ENCODE results near the gene DOLPP1. TPM values are rescaled to one million over a fixed set of nuclear protein-coding genes. Genes with fewer than 3 reads are reported as not detected.

DOLPP1 gene, protein sequence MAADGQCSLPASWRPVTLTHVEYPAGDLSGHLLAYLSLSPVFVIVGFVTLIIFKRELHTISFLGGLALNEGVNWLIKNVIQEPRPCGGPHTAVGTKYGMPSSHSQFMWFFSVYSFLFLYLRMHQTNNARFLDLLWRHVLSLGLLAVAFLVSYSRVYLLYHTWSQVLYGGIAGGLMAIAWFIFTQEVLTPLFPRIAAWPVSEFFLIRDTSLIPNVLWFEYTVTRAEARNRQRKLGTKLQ
- 20.3 and 23.6 TPM in 2 replicates for total RNA-seq

DNA sequence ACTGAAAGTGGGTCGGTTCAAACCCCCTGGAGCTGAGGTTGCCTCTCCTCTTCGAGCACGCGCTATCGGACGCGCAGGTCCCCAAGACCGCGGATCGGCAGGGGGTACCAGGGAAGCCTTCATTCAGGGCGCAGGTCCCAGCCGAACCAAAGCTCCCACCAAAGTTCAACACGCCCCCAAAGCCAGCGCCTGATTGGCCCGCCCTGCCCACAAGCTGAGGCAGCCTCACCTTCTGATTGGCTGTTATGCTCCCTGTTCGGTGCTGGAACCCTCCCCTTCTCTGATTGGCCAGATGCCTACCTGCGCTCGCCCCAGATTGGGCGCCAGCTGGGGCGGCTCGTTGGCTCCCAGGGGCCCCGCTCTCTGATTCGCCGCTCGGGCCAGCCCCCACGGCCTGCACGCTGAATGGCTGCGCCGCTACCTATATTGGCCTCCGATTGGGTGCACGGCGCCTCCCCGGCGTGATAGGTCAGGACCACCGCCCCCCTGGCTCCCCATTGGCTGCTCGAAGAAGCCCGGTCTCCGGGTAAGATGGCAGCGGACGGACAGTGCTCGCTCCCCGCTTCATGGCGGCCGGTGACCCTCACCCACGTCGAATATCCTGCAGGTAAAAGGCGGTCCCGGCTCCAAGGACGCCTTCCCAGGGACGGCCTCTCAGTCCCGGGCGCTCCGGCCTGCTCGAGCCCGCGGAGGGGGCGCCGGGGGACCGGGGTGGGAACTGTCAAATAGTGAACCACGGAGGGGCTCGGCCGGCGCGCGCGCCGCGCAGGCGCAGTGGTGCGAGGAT lies at the start of gene DOLPP1:
TSS of gene DOLPP1 (plus strand) at position 511 of the 787 bp plus-strand sequence. CDS start at position 532, 21 bp downstream.
- intact Hi-C loops (cut with micrococcal nuclease), result loop anchor here (1.0 kb wide), 3 partner anchors 30 to 546 kb away; partner anchors contain the start of genes CRAT, MIGA2 and NTMT1

DNA sequence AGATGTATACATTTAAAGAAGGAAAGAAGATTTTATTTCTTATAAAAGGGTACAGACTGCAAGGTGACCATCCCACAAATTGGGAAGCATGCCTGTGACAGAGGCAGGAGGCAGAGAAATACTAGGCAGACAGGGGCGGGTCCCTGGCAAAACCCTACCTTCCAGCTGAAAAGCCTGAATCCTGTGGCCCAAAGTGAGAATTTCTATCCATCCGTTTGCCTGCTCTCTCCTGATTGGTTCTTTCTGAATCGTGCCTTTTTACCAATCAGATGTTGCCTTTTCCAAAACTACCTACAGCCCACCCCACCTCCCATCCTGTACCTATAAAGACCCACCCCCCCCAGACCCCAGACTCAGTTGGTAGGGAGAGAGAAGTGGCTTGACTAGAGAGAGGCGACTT lies 49.4 kb upstream of the DOLPP1 start:
- intact Hi-C loops (cut with micrococcal nuclease), result loop anchor here (10.0 kb wide), 2 partner anchors 307 to 757 kb away; partner anchors contain the start of genes GOLGA2, SWI5 and ZDHHC12

DNA sequence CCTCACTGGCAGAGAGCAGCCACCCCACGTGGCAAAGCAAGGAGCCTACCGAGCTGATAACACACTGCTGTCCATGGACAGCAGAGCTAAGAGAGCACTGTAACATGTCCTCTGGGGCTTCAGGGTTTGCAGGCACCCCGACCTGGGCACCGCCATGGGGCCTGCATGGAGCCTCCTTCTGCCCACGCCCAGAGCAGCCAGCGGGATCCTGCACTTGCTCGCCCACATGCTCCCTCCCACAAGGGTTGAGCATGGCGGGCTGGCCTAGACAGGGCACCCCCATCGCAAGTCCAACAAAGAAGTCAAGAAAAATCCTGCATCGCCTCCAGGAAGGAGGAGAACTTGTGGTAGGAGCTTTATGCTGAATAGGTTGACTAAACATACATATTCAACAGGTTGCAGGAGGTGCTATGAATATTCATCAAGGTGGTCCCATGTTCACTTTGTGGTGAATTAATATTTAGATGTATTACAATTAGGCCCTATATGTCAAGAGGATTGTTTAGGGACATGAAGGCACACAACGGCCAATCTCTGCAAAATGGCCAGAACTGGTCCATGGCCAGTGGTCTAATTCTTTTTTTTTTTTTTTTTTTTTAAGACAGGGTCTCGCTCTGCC lies 48.3 kb upstream of the DOLPP1 start:
- intact Hi-C loops (cut with micrococcal nuclease), result loop anchor here (10.0 kb wide), 2 partner anchors 308 to 758 kb away; partner anchors contain the start of genes GOLGA2, SWI5 and ZDHHC12

DNA sequence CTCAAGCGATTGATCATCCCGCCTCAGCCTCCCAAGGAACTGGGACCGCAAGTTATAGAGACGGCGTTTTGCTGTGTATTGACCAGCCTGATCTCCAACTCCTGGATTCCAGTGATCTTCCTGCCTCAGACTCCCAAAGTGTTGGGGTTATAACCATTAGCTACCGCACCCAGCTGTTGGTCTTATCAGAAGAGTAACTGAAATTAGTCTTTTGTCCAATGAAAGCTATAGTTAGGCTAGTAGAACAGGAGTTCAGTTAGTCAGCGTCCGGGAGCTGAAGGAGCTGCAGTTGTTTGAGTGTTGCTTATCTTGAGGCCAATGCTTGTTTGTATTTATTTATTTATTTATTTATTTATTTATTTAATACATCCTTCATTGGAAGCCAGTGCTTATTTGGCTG lies 47.7 kb upstream of the DOLPP1 start:
- intact Hi-C loops (cut with micrococcal nuclease), result loop anchor here (10.0 kb wide), 2 partner anchors 308 to 758 kb away; partner anchors contain the start of genes GOLGA2, SWI5 and ZDHHC12

DNA sequence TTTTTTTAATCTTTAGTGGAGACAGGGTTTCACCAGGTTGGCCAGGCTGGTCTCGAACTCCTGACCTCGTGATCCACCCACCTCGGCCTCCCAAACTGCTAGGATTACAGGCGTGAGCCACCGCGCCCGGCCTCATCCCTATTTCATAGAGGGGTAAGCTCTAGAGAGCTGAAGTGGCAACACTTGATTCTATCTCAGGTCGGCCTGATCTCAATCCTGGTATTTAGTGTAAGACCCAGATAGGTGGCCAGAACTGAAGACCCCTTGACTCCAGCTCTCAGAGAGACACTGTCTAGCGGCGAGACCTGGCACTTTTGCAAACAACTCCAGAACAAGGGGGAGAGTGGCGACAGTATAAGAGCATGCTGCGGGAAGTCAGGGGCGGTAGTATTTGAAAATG lies 45.1 kb upstream of the DOLPP1 start:
- intact Hi-C loops (cut with micrococcal nuclease), result loop anchor here (1.0 to 10.0 kb wide), 8 partner anchors 8 to 761 kb away; partner anchors contain the start of genes CRAT, DOLK, DOLPP1 and GOLGA2

DNA sequence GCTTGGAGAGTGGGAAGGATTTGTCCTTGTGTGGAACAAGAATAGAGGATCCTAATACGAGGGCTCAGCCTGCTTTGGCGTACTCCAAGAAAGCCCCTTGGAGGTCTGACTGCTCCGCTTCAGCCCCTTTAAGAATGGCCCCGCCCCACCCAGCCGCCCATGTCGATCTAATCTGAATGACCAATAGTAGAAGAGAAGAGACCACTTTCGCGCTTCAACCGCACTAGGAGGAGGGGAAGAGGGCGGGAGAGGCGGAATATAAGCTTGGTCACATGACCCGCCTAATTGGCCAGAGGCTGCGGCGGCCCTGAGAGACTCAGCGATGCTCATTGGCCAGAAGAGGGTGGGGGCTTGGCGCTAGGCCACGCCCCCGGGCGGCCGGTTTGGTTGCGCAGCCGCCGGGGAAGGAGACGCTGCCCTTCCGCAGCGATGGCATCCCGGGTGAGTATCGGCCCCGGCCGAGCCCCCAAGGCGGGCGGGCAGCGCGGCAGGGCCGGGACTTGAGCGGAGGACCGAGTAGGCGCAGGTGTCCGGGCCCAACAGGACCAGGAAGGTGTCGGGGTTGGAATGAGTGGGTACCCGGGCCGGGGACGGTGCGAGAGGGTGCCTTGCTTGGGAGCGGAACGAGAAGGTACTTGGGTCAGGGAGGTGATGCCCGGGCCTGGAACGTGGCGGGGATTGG lies 44.5 kb upstream of the DOLPP1 start, which contains the start of gene MIGA2:
TSS of gene MIGA2 (plus strand) at position 386 of the 682 bp plus-strand sequence. CDS start 3,969 bp downstream, outside the sequence.
- intact Hi-C loops (cut with micrococcal nuclease), result loop anchor here (1.0 to 10.0 kb wide), 8 partner anchors 8 to 762 kb away; partner anchors contain the start of genes CRAT, DOLK, DOLPP1 and GOLGA2

DNA sequence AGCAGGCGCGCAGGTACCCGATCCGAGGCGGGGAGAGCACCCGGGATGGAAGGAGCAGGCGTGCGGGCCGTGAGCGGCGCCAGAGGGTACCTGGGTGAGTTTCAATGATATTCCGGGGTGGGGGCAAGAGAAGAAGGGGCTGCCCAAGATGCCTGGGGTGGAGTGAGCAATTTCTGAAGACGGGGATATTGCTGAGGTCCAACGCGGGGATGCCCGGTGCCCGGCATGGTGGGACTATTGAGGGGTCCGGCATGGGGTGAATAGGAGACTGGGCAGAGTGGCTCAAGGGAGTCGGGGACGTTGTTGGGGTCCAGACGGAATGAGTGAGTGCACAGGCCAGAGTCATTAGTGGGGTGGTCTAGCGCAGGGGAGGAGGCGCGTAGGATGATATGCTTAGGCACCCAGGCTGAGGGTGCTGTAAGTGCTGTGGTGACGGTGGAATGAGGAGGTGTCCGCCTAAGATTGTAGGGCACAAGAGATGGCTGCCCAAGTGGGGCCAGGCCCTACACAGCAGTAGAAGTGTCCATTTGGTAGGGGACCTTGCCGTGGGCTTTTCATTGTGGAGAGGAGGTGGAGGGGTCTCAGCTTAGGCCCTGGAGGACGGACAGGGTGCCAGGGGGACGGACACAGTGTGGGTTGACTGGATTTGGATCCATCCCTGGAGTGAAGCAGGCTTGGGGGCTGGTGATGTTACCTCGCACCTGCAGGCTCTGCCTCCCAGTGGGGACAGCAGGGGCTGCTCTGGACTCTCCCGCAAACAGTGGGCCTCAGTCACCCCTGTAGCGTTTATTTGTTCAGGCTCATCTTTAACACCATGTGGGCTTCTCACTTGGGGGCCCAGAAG lies 43.8 kb upstream of the DOLPP1 start:
- intact Hi-C loops (cut with micrococcal nuclease), result loop anchor here (1.0 to 10.0 kb wide), 8 partner anchors 9 to 762 kb away; partner anchors contain the start of genes CRAT, DOLK, DOLPP1 and GOLGA2

DNA sequence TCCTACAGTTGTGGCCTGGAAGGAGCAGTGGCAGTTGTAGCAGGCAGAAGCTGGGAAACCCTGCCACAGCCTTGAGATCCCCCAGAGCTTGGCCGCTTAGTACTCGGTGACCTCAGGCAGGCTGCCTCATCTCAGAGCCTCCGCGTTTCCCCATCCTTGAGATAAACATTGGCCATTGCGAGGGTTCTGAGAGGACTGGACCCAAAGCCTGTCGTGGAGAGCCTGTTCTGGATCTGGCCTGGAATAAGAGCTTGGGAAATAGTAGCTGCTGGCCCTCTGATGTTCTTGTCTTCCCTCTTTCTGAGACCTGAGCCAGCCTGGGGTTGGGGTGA lies 43.2 kb upstream of the DOLPP1 start:
- intact Hi-C loops (cut with micrococcal nuclease), result loop anchor here (2.0 to 10.0 kb wide), 5 partner anchors 73 to 763 kb away; partner anchors contain the start of genes CRAT, GOLGA2, LRRC8A and PTPA

DNA sequence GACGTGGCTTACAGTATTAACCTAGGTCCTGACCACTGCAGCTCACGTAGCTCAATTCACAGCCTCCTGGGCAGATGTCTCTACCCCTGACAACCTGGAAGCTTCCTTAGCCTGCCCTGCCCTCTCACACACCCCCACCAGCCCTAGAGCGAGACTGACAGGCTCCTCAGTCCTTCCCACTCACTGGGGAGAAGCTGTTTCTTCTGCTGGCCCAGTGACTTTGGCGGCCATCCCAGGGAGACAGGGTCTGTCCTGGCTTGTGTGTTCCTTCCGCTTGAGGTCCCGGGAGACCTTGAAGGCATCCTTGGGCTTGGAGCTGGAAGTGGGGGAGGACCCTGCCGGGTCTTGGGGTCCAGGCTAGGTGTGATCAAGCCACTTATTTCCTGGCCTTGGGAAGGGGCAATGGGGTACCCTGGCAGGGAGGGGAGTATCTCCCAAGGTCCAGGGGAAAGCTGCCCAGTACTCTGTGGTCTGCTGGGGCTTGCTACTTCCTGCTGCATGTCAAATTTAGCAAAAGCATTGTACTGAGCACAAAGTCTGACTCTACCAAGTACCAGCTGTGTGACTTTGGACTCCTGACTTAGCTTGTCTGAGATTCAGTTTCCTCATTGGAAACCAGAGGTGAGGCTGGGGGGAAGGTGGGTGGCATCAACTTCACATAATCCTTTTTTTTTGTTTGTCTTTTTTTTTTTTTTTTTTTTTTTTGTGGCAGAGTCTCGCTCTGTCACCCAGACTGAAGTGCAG lies 42.6 kb upstream of the DOLPP1 start:
- intact Hi-C loops (cut with micrococcal nuclease), result loop anchor here (10.0 kb wide), 2 partner anchors 313 to 763 kb away; partner anchors contain the start of genes GOLGA2, SWI5 and ZDHHC12

DNA sequence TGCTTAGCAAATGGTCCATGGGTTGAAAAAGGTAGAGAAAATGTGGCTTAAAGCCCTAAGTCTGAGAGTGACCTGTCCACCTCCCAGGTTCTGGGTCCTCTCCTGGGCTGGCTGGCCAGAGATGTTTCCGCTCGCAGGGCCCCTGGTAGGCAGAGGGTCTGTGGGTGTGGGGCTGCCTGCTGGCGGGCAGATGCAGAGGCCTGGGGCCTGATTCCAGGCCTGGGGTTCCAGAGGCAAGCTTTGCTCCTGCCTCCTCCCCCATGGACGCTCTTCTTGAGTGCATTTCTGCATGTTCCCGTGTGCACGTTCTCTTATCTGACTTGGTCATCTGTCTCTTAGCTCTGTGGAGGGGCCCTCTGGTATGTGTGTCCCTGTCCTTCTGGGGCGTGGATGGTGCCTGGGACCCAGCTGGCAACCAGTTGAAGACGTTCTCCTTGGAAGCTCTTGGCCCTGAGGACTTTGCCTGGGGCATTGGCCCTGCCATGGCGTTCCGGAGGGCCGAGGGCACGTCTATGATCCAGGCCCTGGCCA lies 40.7 kb upstream of the DOLPP1 start:
- intact Hi-C loops (cut with micrococcal nuclease), result no loop called here

DNA sequence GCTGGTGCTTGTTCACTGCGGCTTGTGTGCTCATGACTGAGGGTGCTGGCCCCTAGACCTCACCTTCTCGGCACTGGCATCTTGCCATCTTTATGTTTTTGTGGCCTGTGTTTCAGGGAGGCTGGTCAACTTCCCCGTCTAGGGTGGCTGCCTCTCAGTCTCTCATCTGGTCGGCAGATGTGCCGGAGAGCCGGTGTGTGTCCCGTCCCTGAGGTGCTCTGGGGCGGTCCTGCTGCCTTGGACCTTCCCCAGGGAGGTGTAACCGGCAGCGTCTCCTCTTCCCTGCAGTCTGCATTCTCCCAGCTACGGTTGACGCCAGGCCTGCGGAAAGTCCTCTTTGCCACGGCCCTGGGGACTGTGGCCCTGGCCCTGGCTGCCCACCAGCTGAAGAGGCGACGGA lies 38.9 kb upstream of the DOLPP1 start:
- intact Hi-C loops (cut with micrococcal nuclease), result no loop called here

DNA sequence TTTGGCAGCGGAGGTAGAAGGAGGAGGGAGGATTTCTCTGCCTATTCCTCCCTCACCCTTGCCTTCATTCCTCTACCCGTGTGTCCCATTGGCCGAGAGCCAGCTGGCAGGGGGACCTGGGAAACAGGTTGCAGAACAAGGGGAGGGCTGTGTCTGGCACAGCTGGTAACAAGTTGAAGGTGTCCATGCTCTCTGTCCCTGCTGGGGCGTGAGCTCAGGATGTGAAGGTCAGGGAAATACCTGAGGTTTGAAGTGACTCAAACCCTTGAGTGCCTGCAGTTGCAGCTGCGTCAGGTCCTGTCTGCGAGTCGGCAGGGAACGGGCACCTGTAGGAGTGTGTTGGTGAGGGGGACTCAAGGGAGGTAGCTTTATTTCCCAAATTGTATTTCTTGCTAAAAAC lies 28.3 kb upstream of the DOLPP1 start:
- intact Hi-C loops (cut with micrococcal nuclease), result no loop called here

DNA sequence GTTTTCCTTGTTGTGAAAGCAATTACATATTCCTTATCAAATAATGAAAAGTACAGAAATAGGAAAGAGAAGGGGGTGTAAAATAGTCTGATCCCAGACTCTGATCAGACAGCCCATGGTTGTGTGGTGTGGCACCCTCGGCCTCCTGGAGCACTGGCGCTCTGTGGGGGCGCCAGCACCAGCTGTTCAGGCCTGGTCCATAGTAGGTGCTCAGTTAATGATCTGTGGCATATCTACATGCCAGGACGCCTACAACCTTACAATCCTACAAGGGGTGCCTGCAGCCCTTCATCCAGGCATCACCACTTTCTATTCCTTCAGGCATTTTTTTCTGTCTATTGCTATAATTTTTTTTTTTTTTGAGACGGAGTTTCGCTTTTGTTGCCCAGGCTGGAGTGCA lies 27.9 kb upstream of the DOLPP1 start:
- intact Hi-C loops (cut with micrococcal nuclease), result no loop called here

DNA sequence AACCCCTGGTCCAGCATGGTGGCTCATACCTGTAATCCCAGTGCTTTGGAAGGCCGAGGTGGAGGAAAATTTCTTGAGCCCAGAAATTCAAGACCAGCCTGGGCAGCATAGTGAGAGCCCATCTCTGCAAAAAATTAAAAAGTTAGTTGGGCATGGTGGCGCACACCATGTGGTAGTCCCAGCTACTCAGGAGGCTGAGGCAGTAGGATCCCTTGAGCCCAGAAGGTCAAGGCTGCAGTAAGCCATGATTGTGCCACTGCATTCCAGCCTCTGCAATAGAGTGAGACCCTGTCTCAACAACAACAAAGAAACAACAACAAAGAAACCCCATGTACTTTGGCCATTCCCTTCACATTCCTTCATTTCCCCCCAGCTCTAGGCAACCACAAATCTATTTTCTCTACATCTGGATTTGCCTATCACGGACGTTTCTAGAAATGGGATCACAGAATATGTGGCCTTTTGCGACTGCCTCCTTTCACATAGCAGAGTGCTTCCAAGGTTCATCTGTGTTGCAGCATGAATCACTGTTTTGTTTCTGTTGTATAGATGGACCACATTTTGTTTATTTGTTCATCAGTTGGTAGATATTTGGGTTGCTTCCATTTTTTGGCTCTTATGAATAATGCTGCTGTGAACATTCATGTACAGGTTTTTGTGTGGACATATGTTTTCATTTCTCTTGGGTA lies 26.6 kb upstream of the DOLPP1 start:
- intact Hi-C loops (cut with micrococcal nuclease), result no loop called here

DNA sequence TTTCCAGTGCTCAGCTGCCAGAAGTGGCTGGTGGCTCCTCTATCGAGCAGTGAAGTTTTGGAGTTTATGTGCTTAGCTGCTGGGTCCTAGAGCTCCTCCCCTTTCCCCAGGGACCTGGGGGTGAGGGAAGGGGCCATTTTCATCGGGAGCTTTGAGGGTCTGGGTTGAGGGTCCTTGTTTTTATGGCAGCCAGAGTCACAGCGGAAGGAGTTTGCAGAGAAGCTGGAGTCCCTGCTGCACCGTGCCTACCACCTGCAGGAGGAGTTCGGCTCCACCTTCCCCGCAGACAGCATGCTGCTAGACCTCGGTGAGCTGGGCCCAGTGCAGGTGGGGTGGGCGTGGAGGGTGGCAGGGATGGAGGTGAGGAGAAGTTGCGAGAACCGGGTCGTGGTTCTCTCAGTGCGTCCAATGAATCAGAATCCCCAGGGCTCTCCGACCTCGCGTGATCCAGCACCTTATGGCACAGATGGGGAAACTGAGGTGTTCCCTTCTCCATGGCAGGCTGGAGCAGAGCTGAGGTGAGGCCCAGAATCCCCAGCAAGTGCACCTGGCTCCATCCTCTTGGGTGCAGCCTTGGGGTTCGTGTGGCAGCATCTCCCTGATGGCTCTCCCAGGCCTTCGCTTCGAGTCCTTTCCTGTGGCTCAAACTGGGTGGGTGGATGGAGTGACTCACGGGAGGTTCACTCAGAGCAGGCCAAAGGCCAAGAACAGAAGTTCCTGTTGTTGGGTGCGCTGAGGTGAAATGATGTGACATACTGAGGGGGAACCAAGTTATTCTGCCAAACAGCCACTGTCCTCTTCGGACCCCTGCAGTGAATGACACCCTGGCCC lies 21.7 kb upstream of the DOLPP1 start:
- intact Hi-C loops (cut with micrococcal nuclease), result no loop called here

DNA sequence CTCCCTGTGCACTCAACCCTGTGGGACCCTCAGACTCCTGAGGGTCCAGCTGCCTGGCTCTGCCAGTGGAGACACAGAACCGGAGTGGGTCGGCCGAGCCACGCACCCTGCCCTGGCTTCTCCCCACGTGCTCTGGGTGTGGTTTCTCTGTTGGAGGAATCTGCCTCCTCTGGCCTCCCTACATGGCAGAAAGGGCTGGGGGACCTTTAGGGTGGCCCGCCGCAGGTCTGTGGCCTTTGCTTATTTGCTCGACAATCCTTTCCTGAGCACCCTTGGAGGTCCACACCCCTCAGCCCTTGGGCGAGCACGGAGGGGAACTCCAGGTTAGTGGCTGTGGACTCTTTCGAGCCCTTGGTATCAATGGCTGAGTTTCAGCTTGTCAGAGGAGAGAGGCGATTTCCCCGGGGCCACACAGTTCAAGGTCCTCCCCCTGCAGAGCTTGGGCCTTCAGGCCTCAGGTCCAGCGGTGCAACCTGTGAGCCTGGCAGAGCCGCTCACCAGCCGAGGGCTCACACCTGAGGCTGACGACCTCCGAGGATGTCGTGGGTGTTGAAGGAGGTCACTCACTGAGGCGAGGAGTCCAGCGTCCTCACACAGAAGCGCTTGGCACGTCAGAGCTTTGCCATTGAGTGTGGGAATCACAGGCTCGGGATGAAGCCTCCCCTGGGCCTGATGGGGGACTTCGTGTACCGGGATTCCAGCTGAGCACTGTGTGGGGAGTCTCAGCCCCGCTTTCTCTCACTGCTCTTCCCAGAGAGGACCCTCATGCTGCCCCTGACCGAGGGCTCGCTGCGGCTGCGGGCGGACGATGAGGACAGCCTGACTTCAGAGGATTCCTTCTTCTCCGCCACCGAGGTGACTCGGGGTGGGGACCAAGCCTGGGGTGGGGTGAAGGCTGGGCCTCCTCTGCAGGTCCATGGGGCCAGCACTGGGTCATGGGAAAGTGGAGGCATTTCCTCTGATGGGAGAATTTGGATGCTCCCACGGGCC lies 20.8 kb upstream of the DOLPP1 start:
- intact Hi-C loops (cut with micrococcal nuclease), result no loop called here

Measured in T-helper 2 cell treated with Interferon-gamma antibody and Interleukin-4, amounts not matched to agents 100 ng/mL and 5 ng/mL, for 36 hours (primary cell).